PFSK-1 (cell line): Measurements from ENCODE around the gene PRSS57.

Experiments
- FOXP2 ChIP-seq: optimal IDR thresholded peaks from 2 replicates; pipeline ENCODE3; 2011; ENCODE audit warnings: borderline replicate concordance, control low read depth, inconsistent platforms; ENCODE audit not compliant: insufficient read depth; ENCODE audit errors: extremely low read length, extremely low read depth
- POLR2AphosphoS5 ChIP-seq: IDR thresholded peaks from 2 replicates; pipeline ENCODE4 v1.6.1; 2012; ENCODE audit warnings: low read depth, mild to moderate bottlenecking, control low read depth, low read length, moderate library complexity
- SIN3A ChIP-seq: IDR thresholded peaks from 2 replicates; pipeline ENCODE4 v1.6.1; 2012; ENCODE audit warnings: mild to moderate bottlenecking, low read length, moderate library complexity, borderline replicate concordance; ENCODE audit not compliant: insufficient read depth
- TAF1 ChIP-seq: IDR thresholded peaks from 2 replicates; pipeline ENCODE4 v1.6.1; 2012; ENCODE audit warnings: low read length, control low read depth, borderline replicate concordance; ENCODE audit not compliant: insufficient read depth
- TF ChIP-seq, protein P1 (sequence below), 2 experiments: IDR thresholded peaks; 2 replicates each; pipeline versions ENCODE4 v1.6.1 to v1.8.0; 2011 to 2012; ENCODE audit warnings: low read depth in 2 of 2, low read length in 2 of 2, control low read depth in 1 of 2, inconsistent platforms in 1 of 2, mild to moderate bottlenecking in 1 of 2, moderate library complexity in 1 of 2; ENCODE audit not compliant: insufficient read depth in 1 of 2

The PRSS57 gene

DNA sequence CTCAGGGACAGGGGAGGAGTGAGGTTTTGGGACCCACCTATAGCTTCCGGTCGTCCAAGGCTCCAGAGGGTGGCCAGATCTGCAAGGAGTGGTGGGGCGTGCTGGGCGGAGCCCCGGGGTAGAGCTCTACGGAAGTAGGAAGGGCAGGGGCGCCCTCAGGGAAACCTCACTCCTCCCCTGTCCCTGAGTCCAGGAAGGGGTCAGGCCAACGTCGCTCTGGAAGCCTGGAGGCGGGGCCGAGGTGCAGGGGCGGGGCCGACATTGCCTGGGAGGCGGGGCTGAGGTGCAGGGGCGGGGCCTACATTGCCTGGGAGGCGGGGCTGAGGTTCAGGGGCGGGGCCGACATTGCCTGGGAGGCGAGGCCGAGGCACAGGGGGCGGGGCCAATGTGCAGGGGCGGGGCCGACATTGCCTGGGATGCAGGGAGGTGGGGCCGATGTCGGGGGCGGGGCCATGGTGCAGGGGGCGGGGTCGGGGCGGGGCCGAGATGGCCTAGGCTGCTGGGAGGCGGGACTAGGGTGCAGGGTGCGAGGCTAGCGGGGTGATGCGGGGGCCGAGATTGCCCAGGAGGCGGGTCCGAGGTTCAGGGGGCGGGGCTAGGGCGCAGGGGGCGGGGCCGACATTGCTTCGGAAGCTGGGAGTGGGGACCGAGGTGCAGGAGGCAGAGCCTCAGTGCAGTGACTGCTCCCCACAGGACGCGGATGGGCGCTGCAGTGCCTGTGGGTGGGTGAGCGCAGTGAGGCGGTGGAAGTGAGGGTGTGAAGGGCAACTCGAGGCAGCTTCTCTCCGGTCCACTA is 8.6 kb upstream of the PRSS57 start:
- TF ChIP-seq, protein P1, sequence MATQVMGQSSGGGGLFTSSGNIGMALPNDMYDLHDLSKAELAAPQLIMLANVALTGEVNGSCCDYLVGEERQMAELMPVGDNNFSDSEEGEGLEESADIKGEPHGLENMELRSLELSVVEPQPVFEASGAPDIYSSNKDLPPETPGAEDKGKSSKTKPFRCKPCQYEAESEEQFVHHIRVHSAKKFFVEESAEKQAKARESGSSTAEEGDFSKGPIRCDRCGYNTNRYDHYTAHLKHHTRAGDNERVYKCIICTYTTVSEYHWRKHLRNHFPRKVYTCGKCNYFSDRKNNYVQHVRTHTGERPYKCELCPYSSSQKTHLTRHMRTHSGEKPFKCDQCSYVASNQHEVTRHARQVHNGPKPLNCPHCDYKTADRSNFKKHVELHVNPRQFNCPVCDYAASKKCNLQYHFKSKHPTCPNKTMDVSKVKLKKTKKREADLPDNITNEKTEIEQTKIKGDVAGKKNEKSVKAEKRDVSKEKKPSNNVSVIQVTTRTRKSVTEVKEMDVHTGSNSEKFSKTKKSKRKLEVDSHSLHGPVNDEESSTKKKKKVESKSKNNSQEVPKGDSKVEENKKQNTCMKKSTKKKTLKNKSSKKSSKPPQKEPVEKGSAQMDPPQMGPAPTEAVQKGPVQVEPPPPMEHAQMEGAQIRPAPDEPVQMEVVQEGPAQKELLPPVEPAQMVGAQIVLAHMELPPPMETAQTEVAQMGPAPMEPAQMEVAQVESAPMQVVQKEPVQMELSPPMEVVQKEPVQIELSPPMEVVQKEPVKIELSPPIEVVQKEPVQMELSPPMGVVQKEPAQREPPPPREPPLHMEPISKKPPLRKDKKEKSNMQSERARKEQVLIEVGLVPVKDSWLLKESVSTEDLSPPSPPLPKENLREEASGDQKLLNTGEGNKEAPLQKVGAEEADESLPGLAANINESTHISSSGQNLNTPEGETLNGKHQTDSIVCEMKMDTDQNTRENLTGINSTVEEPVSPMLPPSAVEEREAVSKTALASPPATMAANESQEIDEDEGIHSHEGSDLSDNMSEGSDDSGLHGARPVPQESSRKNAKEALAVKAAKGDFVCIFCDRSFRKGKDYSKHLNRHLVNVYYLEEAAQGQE (IDR thresholded peaks at IDR 0.05; ENCODE audit: insufficient read depth in 1 of 2, low read depth in 2 of 2, low read length in 2 of 2) = no peak
- TF ChIP-seq TAF1 (no peak), POLR2AphosphoS5 (no peak), FOXP2 (no peak), SIN3A (no peak)

- no peak for TF ChIP-seq TAF1
Observed at GRCh38 chr19:703329-703650, 8.0 kb upstream of the PRSS57 start.

DNA sequence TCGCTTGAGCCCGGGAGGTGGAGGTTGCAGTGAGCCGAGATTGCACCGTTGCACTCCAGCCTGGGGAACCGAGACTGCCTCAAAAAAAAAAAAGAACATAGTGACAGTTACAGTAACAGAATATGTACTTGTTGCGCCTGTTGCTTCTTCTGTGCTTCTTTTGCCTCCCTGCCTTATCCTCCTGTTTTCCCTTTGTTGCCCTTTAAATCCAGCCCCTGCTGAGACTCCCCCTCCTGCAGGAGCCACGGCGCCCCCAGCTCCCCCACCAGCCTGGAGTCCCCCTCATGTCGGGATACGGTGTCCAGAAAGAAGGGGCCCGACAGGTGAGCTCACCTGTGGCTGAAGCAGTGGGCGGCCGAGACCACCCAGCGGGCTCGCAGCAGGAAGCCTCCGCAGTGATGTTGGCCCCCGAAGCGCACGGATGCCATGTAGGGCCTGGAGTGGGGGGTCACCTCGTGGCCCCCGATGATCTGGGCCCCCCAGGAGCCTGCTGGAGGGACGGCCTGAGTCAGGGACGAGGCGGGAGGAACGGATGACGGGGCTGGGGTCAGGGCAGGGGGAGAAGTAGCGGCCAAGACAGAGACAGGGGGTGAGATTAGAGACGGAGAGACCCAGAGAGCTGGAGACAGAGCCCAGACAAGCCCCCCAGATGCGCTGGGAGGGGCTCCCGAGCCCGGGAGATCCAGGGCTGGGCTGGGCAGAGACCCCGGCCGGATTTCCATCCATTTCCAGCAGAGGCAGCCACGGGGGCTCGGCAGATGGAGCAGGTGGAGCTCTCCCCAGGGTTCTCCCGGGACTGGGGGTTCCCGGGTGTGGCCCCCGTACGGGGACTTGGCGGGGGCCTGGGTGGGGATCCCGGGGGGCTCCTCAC is 536 bp downstream of the PRSS57 start:
- TF ChIP-seq FOXP2 = no peak

GRCh38 chr19:690203-690602 is 5.0 kb downstream of the PRSS57 start:
- TF ChIP-seq TAF1 (no peak), FOXP2 (no peak), SIN3A (no peak), POLR2AphosphoS5 (no peak)
- TF ChIP-seq, protein P1 (IDR thresholded peaks at IDR 0.05; ENCODE audit: insufficient read depth in 1 of 2, low read depth in 2 of 2, low read length in 2 of 2) = no peak

- TF ChIP-seq, protein P1 (IDR thresholded peaks at IDR 0.05; ENCODE audit: insufficient read depth in 1 of 2, low read depth in 2 of 2, low read length in 2 of 2) = no peak
- TF ChIP-seq FOXP2 = no peak
- TF ChIP-seq SIN3A = no peak
- no peak for TF ChIP-seq TAF1
- TF ChIP-seq POLR2AphosphoS5 = no peak
Observed at GRCh38 chr19:688992-689391, 6.3 kb downstream of the PRSS57 start.

GRCh38 chr19:688214-688613 is 7.0 kb downstream of the PRSS57 start:
- TF ChIP-seq TAF1 = no peak
- TF ChIP-seq, protein P1 (IDR thresholded peaks at IDR 0.05; ENCODE audit: insufficient read depth in 1 of 2, low read depth in 2 of 2, low read length in 2 of 2) = no peak
- no peak for TF ChIP-seq FOXP2
- no peak for TF ChIP-seq POLR2AphosphoS5
- no peak for TF ChIP-seq SIN3A
